OCI-LY3 (cell line): Measurements from ENCODE around the gene TRAPPC2L.

Source experiments
- H2AFZ ChIP-seq: fragments of 200-600, 300-600 bp; shearing (Covaris generic); 2 replicates; pipeline ENCODE4 v1.6.0; 2014; ENCODE audit warnings: antibody characterized with exemption, low read depth, low read length
- H3K27ac ChIP-seq: fragments of 200-600, 300-600 bp; sonication (generic); 2 replicates; pipeline ENCODE4 v1.5.1; 2014; ENCODE audit warnings: mild to moderate bottlenecking, low read length, moderate library complexity, mixed read lengths
- H3K27me3 ChIP-seq: fragments of 200-600, 300-600 bp; sonication (generic); 2 replicates; pipeline ENCODE4 v1.6.1; 2014; ENCODE audit warnings: low read depth, low read length, mixed read lengths
- H3K36me3 ChIP-seq: fragments of 200-600, 300-600 bp; sonication (generic); replicated peaks from 2 replicates; pipeline ENCODE3; 2014; ENCODE audit warnings: low read depth, low read length, mixed read lengths
- H3K4me1 ChIP-seq: fragments of 300-600, 200-600 bp; sonication (generic); 2 replicates; pipeline ENCODE4 v1.6.1; 2014; ENCODE audit warnings: low read length, mixed read lengths
- H3K4me2 ChIP-seq: fragments of 200-600, 300-600 bp; sonication (generic); 2 replicates; pipeline ENCODE4 v1.6.1; 2014; ENCODE audit warnings: low read length, mixed read lengths
- H3K4me3 ChIP-seq: fragments of 300-600, 200-600 bp; sonication (generic); 2 replicates; pipeline ENCODE4 v1.5.1; 2014; ENCODE audit warnings: antibody characterized with exemption, mild to moderate bottlenecking, low read length, moderate library complexity
- H3K79me2 ChIP-seq: fragments of 300-600, 200-600 bp; shearing (Covaris generic); 2 replicates; pipeline ENCODE4 v1.6.1; 2014; ENCODE audit warnings: mild to moderate bottlenecking, low read length, mixed read lengths
- H3K9ac ChIP-seq: fragments of 300-600, 200-600 bp; shearing (Covaris generic); 2 replicates; pipeline ENCODE4 v1.6.0; 2014; ENCODE audit warnings: mild to moderate bottlenecking, low read length, moderate library complexity
- H3K9me3 ChIP-seq: fragments of 200-600, 300-600 bp; shearing (Covaris generic); 2 replicates; pipeline ENCODE4 v1.6.1; 2014; ENCODE audit warnings: low read length, mixed read lengths; ENCODE audit not compliant: insufficient read depth
- H4K20me1 ChIP-seq: fragments of 200-600, 300-600 bp; sonication (generic); 2 replicates; pipeline ENCODE4 v1.6.1; 2016; ENCODE audit warnings: low read length, mixed read lengths; ENCODE audit not compliant: insufficient read depth
- CTCF ChIP-seq: fragments of 200-600, 300-600 bp; sonication (generic); IDR thresholded peaks from 2 replicates; pipeline ENCODE4 v1.5.1; 2014; ENCODE audit warnings: antibody characterized with exemption, low read length, low read depth
- EZH2phosphoT487 ChIP-seq: fragments of 200-600 bp; shearing (Covaris generic); IDR thresholded peaks from 2 replicates; pipeline ENCODE4 v1.6.1; 2018; ENCODE audit warnings: antibody characterized with exemption, mixed run types, low read depth

The TRAPPC2L gene

GRCh38 chr16:88870608-88871348 lies 13.9 kb downstream of the TRAPPC2L start:
- Histone ChIP-seq H4K20me1 (no peaks in the 10 kb centered on the region), H2AFZ (no peak overlapping the region), H3K9ac (peak overlapping the region; percentile 37), H3K4me3 (peak overlapping the region; percentile 67), H3K4me1 (peaks cover 16% of the 10 kb centered on the region), H3K79me2 (no peaks in the 10 kb centered on the region), H3K9me3 (no peaks in the 10 kb centered on the region), H3K27me3 (peaks cover 5% of the 10 kb centered on the region), H3K36me3 (peaks cover 9% of the 10 kb centered on the region), H3K4me2 (peak overlapping the region; percentile 79), H3K27ac (no peak overlapping the region)
- TF ChIP-seq CTCF (no peak), EZH2phosphoT487 (no peak)

GRCh38 chr16:88871349-88871702 lies 14.4 kb downstream of the TRAPPC2L start:
- H3K27ac ChIP-seq, result no peak overlapping the region
- H3K4me3 ChIP-seq, result peak overlapping the region; percentile 67
- H3K4me2 ChIP-seq, result peak overlapping the region; percentile 79
- H3K4me1 ChIP-seq, result peaks cover 16% of the 10 kb centered on the region
- H3K9ac ChIP-seq, result peak overlapping the region; percentile 37
- no peak for TF ChIP-seq CTCF
- TF ChIP-seq EZH2phosphoT487, result no peak
- H3K36me3 ChIP-seq, result peaks cover 13% of the 10 kb centered on the region
- H3K79me2 ChIP-seq, result no peaks in the 10 kb centered on the region
- H2AFZ ChIP-seq, result no peak overlapping the region
- H4K20me1 ChIP-seq, result no peaks in the 10 kb centered on the region
- H3K9me3 ChIP-seq, result no peaks in the 10 kb centered on the region
- H3K27me3 ChIP-seq, result peaks cover 5% of the 10 kb centered on the region

- H4K20me1 ChIP-seq, result no peaks in the 10 kb centered on the region
- H3K4me1 ChIP-seq, result peaks cover 16% of the 10 kb centered on the region
- H3K9me3 ChIP-seq, result no peaks in the 10 kb centered on the region
- H2AFZ ChIP-seq, result no peak overlapping the region
- peaks cover 19% of the 10 kb centered on the region for H3K36me3 ChIP-seq
- TF ChIP-seq CTCF (no peak), EZH2phosphoT487 (no peak)
- H3K27me3 ChIP-seq, result peaks cover 5% of the 10 kb centered on the region
- H3K9ac ChIP-seq, result no peak overlapping the region
- no peaks in the 10 kb centered on the region for H3K79me2 ChIP-seq
- no peak overlapping the region for H3K27ac ChIP-seq
- peak overlapping the region; percentile 79; the same call in 1 of the 2 replicates for H3K4me2 ChIP-seq
- H3K4me3 ChIP-seq, result peak overlapping the region; percentile 67; the same call in 1 of the 2 replicates
These were observed 14.9 kb downstream of the TRAPPC2L start for GRCh38 chr16:88871730-88872416.

GRCh38 chr16:88872650-88873331 lies 15.9 kb downstream of the TRAPPC2L start:
- Histone ChIP-seq H3K9ac (no peak overlapping the region), H3K27me3 (peaks cover 5% of the 10 kb centered on the region)

More at GRCh38 chr16:88872650-88873331, 15.9 kb downstream of the TRAPPC2L start:
- TF ChIP-seq EZH2phosphoT487, result no peak
- TF ChIP-seq CTCF, result no peak
- H3K79me2 ChIP-seq, result no peaks in the 10 kb centered on the region
- peaks cover 16% of the 10 kb centered on the region for H3K4me1 ChIP-seq
- H3K36me3 ChIP-seq, result peaks cover 19% of the 10 kb centered on the region
- H3K9me3 ChIP-seq, result no peaks in the 10 kb centered on the region
- H4K20me1 ChIP-seq, result no peaks in the 10 kb centered on the region
- no peak overlapping the region for H3K27ac ChIP-seq
- no peak overlapping the region for H2AFZ ChIP-seq
- no peak overlapping the region for H3K4me3 ChIP-seq
- no peak overlapping the region for H3K4me2 ChIP-seq
